HepG2 (cell line): ENCODE measurements around the gene TXN2. TPM values are rescaled to one million over a fixed set of nuclear protein-coding genes. Genes with fewer than 3 reads are reported as not detected.

Source experiments
- AGO1 ChIP-seq: fragments of 200-400 bp; formaldehyde crosslinking; IDR thresholded peaks from 2 replicates; pipeline ENCODE4 v1.6.1; 2017; ENCODE audit warnings: mild to moderate bottlenecking, low read depth, low read length, moderate library complexity; ENCODE audit not compliant: poor library complexity, severe bottlenecking
- BHLHE40 ChIP-seq: IDR thresholded peaks from 2 replicates; pipeline ENCODE4 v1.6.1; 2011; ENCODE audit warnings: low read length, improper control_type of control experiment
- CC2D1A ChIP-seq: sonication (generic); formaldehyde crosslinking; IDR thresholded peaks from 2 replicates; pipeline ENCODE4 v1.8.1; 2023; ENCODE audit warnings: mild to moderate bottlenecking, missing genetic modification reagents
- CHCHD3 ChIP-seq: sonication (generic); formaldehyde crosslinking; IDR thresholded peaks from 2 replicates; pipeline ENCODE4 v1.8.0; 2022; ENCODE audit warnings: mild to moderate bottlenecking, missing genetic modification reagents, moderate library complexity
- FOXA1 ChIP-seq, 2 experiments: fragments of 450-650 bp in 1 of 2; sonication (generic) in 1 of 2; formaldehyde crosslinking in 1 of 2; IDR thresholded peaks; 2 replicates each; pipeline versions ENCODE4 v1.4.0 to v1.6.1; 2016 to 2020; ENCODE audit warnings: missing genetic modification reagents in 1 of 2
- FUBP1 ChIP-seq: sonication (generic); formaldehyde crosslinking; IDR thresholded peaks from 2 replicates; pipeline ENCODE4 v1.5.1; 2020; ENCODE audit warnings: missing genetic modification reagents, mild to moderate bottlenecking, borderline replicate concordance
- HMG20B ChIP-seq: conservative IDR thresholded peaks from 2 replicates; pipeline ENCODE4 v1.6.1; 2016; ENCODE audit warnings: missing genetic modification reagents, missing compliant biosample characterization
- ISX ChIP-seq: sonication (generic); formaldehyde crosslinking; conservative IDR thresholded peaks from 2 replicates; pipeline ENCODE4 v1.5.0; 2020; ENCODE audit warnings: missing genetic modification reagents
- KAT8 ChIP-seq: IDR thresholded peaks from 2 replicates; pipeline ENCODE4 v1.6.1; 2016; ENCODE audit warnings: missing genetic modification reagents, missing compliant biosample characterization
- KDM5A ChIP-seq: fragments of 200-600 bp; sonication (generic); IDR thresholded peaks from 2 replicates; pipeline ENCODE4 v1.7.0; 2018; ENCODE audit warnings: antibody characterized with exemption, mild to moderate bottlenecking, low read length, borderline replicate concordance
- RBFOX2 ChIP-seq: fragments of 200-400 bp; formaldehyde crosslinking; IDR thresholded peaks from 2 replicates; pipeline ENCODE4 v1.6.1; 2017; ENCODE audit warnings: low read depth, mild to moderate bottlenecking, low read length
- SP4 ChIP-seq: sonication (generic); formaldehyde crosslinking; IDR thresholded peaks from 2 replicates; pipeline ENCODE4 v1.8.1; 2023; ENCODE audit warnings: mild to moderate bottlenecking, missing genetic modification reagents
- SYNCRIP ChIP-seq: fragments of 200-400 bp; formaldehyde crosslinking; IDR thresholded peaks from 2 replicates; pipeline ENCODE4 v1.6.1; 2018; ENCODE audit warnings: mild to moderate bottlenecking, low read depth, low read length; ENCODE audit not compliant: insufficient read depth
- YY1 ChIP-seq: IDR thresholded peaks from 2 replicates; pipeline ENCODE4 v1.6.1; 2011; ENCODE audit warnings: low read length, low read depth, moderate library complexity, mild to moderate bottlenecking; ENCODE audit not compliant: insufficient read depth, insufficient replicate concordance
- ZBTB39 ChIP-seq: sonication (generic); formaldehyde crosslinking; IDR thresholded peaks from 2 replicates; pipeline ENCODE4 v1.5.0; 2020; ENCODE audit warnings: missing genetic modification reagents
- ZNF224 ChIP-seq: sonication (generic); formaldehyde crosslinking; IDR thresholded peaks from 2 replicates; pipeline ENCODE4 v1.5.0; 2020; ENCODE audit warnings: mild to moderate bottlenecking, missing genetic modification reagents
- ZNF292 ChIP-seq: sonication (generic); formaldehyde crosslinking; IDR thresholded peaks from 2 replicates; pipeline ENCODE4 v1.8.1; 2022; ENCODE audit warnings: mild to moderate bottlenecking, low read depth, missing genetic modification reagents, borderline replicate concordance
- ZNF549 ChIP-seq: sonication (generic); formaldehyde crosslinking; IDR thresholded peaks from 2 replicates; pipeline ENCODE4 v1.5.0; 2020; ENCODE audit warnings: missing genetic modification reagents
- ZNF558 ChIP-seq: sonication (generic); formaldehyde crosslinking; IDR thresholded peaks from 2 replicates; pipeline ENCODE4 v1.9.0; 2022; ENCODE audit warnings: mild to moderate bottlenecking, missing genetic modification reagents, borderline replicate concordance
- ZNF572 ChIP-seq: sonication (generic); formaldehyde crosslinking; IDR thresholded peaks from 2 replicates; pipeline ENCODE4 v1.5.1; 2020; ENCODE audit warnings: mild to moderate bottlenecking, missing genetic modification reagents
- ZNF607 ChIP-seq: sonication (generic); formaldehyde crosslinking; IDR thresholded peaks from 2 replicates; pipeline ENCODE4 v1.5.1; 2020; ENCODE audit warnings: missing genetic modification reagents, mild to moderate bottlenecking, borderline replicate concordance
- ZNF772 ChIP-seq: sonication (generic); formaldehyde crosslinking; IDR thresholded peaks from 2 replicates; pipeline ENCODE4 v1.5.0; 2020; ENCODE audit warnings: mild to moderate bottlenecking, missing genetic modification reagents
- polyA plus RNA-seq, 8 experiments: library from polyadenylated mRNA; depleted of rRNA in 3 of 8; stranded (reverse) in 7 of 8; unstranded in 1 of 8; fragments of >200 nt; fragmentation: Illumina TruSeq in 4 of 8; extraction: Trizol in 4 of 8; gene quantifications; 2 replicates each; pipeline versions ENCODE4 v1.2.1 to v1.2.3, GENCODE V29; 2011 to 2016; ENCODE audit warnings: low read depth in 4 of 8, missing spikeins in 1 of 8, mixed read lengths in 1 of 8; ENCODE audit not compliant: insufficient read depth in 1 of 8
- total RNA-seq, 5 experiments: library from RNA; depleted of rRNA; stranded (reverse); fragments of >200 nt; fragmentation: Illumina TruSeq; extraction: Trizol; gene quantifications; 2 replicates each; pipeline ENCODE4 v1.2.3, GENCODE V29; 2016; ENCODE audit warnings: low read depth in 1 of 5
- TF ChIP-seq, protein P1 (sequence below): sonication (generic); formaldehyde crosslinking; IDR thresholded peaks from 2 replicates; pipeline ENCODE4 v1.5.0; 2020; ENCODE audit warnings: mild to moderate bottlenecking, low read depth, missing genetic modification reagents, borderline replicate concordance
- TF ChIP-seq, protein P2 (sequence below): sonication (generic); formaldehyde crosslinking; IDR thresholded peaks from 2 replicates; pipeline ENCODE4 v1.9.0; 2021; ENCODE audit warnings: missing genetic modification reagents, mild to moderate bottlenecking, borderline replicate concordance
- TF ChIP-seq, protein P3 (sequence below): sonication (generic); IDR thresholded peaks from 2 replicates; pipeline ENCODE4 v1.6.1; 2016; ENCODE audit warnings: low read depth, borderline replicate concordance

The TXN2 gene
- total and polyA plus RNA-seq, 2 of the 13 experiments (the other 11 are each of a cell fraction or from before 2014, with no cell fraction given): 41.4 to 109 TPM

DNA sequence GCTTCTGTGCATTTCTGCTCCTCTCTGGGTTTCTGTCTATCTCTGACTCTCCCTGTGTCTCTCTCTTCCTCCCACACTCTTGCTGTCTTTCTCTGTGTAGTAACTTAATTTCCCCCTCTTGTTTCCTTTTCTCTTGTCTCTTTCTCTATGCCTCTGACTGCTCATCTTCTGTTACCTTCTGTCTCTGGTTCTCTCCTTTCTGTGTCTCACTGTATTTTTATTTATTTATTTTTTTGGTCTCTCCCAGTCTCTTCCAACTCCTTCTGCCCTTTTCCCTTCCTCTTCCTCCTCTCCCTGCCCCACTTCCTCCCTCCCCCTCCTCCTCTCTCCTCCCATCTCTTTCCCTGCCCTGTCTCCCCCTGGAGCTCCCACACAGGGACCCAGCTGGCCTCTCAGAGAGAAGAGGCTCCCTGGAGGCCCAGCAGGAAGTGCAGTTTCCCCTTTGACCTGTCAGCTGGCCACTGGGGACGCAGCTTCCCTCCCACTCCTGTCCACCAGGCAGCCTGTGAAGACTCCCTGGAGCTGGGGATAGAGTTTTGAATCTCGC, 55.4 kb downstream of the TXN2 start (continued):
- no peak for TF ChIP-seq SYNCRIP
- TF ChIP-seq RBFOX2: no peak
- TF ChIP-seq ZNF558 (CRISPR knock-in tag): no peak
- TF ChIP-seq ZBTB39 (CRISPR knock-in tag): no peak
- peak; percentile 83; the same call in 1 of the 2 replicates for TF ChIP-seq ZNF292 (CRISPR knock-in tag)
- no peak for TF ChIP-seq FOXA1 (IDR thresholded peaks at IDR 0.05)
- TF ChIP-seq FOXA1 (CRISPR knock-in tag; IDR thresholded peaks at IDR 0.05): no peak
- TF ChIP-seq, protein P1, sequence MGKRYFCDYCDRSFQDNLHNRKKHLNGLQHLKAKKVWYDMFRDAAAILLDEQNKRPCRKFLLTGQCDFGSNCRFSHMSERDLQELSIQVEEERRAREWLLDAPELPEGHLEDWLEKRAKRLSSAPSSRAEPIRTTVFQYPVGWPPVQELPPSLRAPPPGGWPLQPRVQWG: no peak
- TF ChIP-seq FUBP1 (CRISPR knock-in tag): no peak
- TF ChIP-seq ISX: no peak
- TF ChIP-seq ZNF549 (CRISPR knock-in tag): no peak
- no peak for TF ChIP-seq ZNF572 (CRISPR knock-in tag)
- TF ChIP-seq HMG20B (CRISPR knock-in tag): no peak
- TF ChIP-seq CC2D1A (CRISPR knock-in tag): no peak
- TF ChIP-seq, protein P2, sequence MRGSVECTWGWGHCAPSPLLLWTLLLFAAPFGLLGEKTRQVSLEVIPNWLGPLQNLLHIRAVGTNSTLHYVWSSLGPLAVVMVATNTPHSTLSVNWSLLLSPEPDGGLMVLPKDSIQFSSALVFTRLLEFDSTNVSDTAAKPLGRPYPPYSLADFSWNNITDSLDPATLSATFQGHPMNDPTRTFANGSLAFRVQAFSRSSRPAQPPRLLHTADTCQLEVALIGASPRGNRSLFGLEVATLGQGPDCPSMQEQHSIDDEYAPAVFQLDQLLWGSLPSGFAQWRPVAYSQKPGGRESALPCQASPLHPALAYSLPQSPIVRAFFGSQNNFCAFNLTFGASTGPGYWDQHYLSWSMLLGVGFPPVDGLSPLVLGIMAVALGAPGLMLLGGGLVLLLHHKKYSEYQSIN (CRISPR knock-in tag): no peak
- no peak for TF ChIP-seq ZNF607 (CRISPR knock-in tag)
- peak; percentile 63 for TF ChIP-seq KAT8
- no peak for TF ChIP-seq CHCHD3 (CRISPR knock-in tag)
- no peak for TF ChIP-seq SP4 (CRISPR knock-in tag)
- no peak for TF ChIP-seq ZNF224
- TF ChIP-seq YY1: no peak
- TF ChIP-seq AGO1: no peak
- TF ChIP-seq, protein P3, sequence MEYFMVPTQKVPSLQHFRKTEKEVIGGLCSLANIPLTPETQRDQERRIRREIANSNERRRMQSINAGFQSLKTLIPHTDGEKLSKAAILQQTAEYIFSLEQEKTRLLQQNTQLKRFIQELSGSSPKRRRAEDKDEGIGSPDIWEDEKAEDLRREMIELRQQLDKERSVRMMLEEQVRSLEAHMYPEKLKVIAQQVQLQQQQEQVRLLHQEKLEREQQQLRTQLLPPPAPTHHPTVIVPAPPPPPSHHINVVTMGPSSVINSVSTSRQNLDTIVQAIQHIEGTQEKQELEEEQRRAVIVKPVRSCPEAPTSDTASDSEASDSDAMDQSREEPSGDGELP: peak; percentile 99
- TF ChIP-seq KDM5A: no peak
- TF ChIP-seq ZNF772 (CRISPR knock-in tag): 0 out of 2 replicates have a peak, but pooled peaks have one; percentile 27
- no peak for TF ChIP-seq BHLHE40
